Parathyroid adenoma (tissue), 2 donors: ENCODE data around the gene NRG4.
"Not testable (repeated sequence)": the region's sequence is repeated elsewhere in the genome, so short reads cannot be mapped to it uniquely, and the experiment has no call there.

Experiments used
- H2AFZ ChIP-seq: fragments of 300-600 bp; sonication (generic); one replicate; pipeline ENCODE4 v1.7.0; 2017; ENCODE audit warnings: antibody characterized with exemption, mild to moderate bottlenecking
- H3K27ac ChIP-seq: fragments of 300-600 bp; sonication (generic); one replicate; pipeline ENCODE4 v1.7.0; 2017
- H3K27me3 ChIP-seq: fragments of 300-600 bp; sonication (generic); one replicate; pipeline ENCODE4 v1.7.0; 2017; ENCODE audit warnings: low read length; ENCODE audit not compliant: control insufficient read depth, insufficient read depth
- H3K36me3 ChIP-seq: fragments of 300-600 bp; sonication (generic); one replicate; pipeline ENCODE4 v1.7.0; 2017; ENCODE audit warnings: low read length; ENCODE audit not compliant: control insufficient read depth, insufficient read depth
- H3K4me1 ChIP-seq: fragments of 300-600 bp; sonication (generic); one replicate; pipeline ENCODE4 v1.7.0; 2017; ENCODE audit warnings: control low read depth
- H3K4me2 ChIP-seq: fragments of 300-600 bp; sonication (generic); one replicate; pipeline ENCODE4 v1.7.0; 2017; ENCODE audit warnings: low read length
- H3K4me3 ChIP-seq: fragments of 300-600 bp; sonication (generic); one replicate; pipeline ENCODE4 v1.7.0; 2017; ENCODE audit warnings: low read depth, low read length
- H3K79me2 ChIP-seq: fragments of 300-600 bp; sonication (generic); one replicate; pipeline ENCODE4 v1.7.0; 2017; ENCODE audit warnings: control low read depth
- H3K9ac ChIP-seq: fragments of 300-600 bp; sonication (generic); one replicate; pipeline ENCODE4 v1.7.0; 2017; ENCODE audit warnings: mild to moderate bottlenecking
- H3K9me3 ChIP-seq: fragments of 300-600 bp; sonication (generic); one replicate; pipeline ENCODE4 v1.7.0; 2017; ENCODE audit warnings: low read length; ENCODE audit not compliant: control insufficient read depth
- TF ChIP-seq, protein P1 (sequence below): fragments of 300-600 bp; sonication (generic); IDR thresholded peaks from one replicate; pipeline ENCODE4 v1.7.0; 2017; ENCODE audit warnings: antibody characterized with exemption, mild to moderate bottlenecking
- donor health status: primary hyperparathyroidism.

Gene NRG4

DNA sequence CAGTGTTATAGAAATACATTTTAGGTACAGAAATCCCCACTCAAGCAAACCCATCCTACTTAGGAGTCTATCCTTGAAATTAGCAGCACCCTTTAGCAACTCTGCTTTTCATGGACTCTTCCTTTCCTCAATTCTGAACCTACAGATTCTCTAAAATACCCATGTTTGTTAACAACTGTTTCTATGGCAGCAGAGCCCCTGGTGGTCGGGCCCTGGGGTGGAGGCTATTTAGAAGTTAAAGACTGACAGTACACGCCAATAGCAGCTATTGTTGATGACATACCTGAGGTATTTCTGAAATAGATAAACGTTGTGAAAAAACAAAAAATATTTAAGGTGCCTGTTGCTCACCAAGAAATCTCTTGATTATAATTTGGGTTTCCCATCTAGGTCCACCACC, 23.4 kb upstream of the NRG4 start:
- H3K9me3 ChIP-seq: no peaks in the 10 kb centered on the region
- no peak overlapping the region for H3K4me3 ChIP-seq
- no peaks in the 10 kb centered on the region for H3K4me1 ChIP-seq
- H3K27me3 ChIP-seq: no peaks in the 10 kb centered on the region
- H3K4me2 ChIP-seq: no peak overlapping the region
- no peak overlapping the region for H2AFZ ChIP-seq
- TF ChIP-seq, protein P1, sequence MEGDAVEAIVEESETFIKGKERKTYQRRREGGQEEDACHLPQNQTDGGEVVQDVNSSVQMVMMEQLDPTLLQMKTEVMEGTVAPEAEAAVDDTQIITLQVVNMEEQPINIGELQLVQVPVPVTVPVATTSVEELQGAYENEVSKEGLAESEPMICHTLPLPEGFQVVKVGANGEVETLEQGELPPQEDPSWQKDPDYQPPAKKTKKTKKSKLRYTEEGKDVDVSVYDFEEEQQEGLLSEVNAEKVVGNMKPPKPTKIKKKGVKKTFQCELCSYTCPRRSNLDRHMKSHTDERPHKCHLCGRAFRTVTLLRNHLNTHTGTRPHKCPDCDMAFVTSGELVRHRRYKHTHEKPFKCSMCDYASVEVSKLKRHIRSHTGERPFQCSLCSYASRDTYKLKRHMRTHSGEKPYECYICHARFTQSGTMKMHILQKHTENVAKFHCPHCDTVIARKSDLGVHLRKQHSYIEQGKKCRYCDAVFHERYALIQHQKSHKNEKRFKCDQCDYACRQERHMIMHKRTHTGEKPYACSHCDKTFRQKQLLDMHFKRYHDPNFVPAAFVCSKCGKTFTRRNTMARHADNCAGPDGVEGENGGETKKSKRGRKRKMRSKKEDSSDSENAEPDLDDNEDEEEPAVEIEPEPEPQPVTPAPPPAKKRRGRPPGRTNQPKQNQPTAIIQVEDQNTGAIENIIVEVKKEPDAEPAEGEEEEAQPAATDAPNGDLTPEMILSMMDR: no peak
- H3K9ac ChIP-seq: no peak overlapping the region
- H3K27ac ChIP-seq: no peak overlapping the region
- no peaks in the 10 kb centered on the region for H3K79me2 ChIP-seq
- no peaks in the 10 kb centered on the region for H3K36me3 ChIP-seq

DNA sequence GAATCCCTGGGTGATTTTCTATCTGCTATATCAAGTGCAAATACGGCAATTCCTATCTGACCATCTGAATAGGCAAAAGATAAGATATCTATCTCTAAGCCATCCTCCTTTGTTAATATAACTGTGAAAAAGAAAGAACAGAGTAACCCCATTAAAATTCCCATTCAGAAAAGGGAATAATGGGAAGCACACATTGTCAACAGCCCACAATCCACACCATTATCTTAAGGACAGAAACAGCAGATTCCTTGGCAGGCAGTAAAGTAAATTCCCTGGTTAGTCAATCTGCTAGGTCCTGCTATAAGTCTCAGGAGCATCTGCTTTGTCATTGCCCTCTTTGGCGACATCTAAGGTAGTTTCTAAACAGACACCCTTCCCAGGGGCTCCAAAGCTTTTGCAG, 21.9 kb upstream of the NRG4 start:
- no peaks in the 10 kb centered on the region for H3K79me2 ChIP-seq
- no peaks in the 10 kb centered on the region for H3K9me3 ChIP-seq
- H3K27me3 ChIP-seq: no peaks in the 10 kb centered on the region
- H3K9ac ChIP-seq: no peak overlapping the region
- no peak overlapping the region for H3K4me3 ChIP-seq
- no peaks in the 10 kb centered on the region for H3K36me3 ChIP-seq
- TF ChIP-seq, protein P1: no peak
- no peaks in the 10 kb centered on the region for H3K4me1 ChIP-seq
- no peak overlapping the region for H3K27ac ChIP-seq
- no peak overlapping the region for H2AFZ ChIP-seq
- no peak overlapping the region for H3K4me2 ChIP-seq

DNA sequence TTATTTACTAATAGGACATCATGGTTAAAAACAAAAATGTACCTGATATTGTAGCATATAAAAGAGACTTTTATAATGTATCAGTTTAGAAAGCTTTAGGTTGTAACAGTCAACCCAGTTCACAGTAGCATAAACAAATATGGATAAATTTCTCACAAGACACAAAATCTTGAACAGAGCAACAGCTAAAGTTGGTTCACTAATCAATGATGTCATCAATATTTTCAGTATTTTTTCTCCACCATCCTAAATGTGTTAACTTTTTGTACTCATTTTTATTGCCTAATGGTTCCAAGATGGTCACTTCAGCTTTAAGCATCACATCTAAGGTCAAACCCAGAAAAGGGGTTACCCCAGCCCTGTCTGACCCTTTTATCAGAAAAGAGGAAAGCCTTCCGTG, 21.2 kb upstream of the NRG4 start:
- TF ChIP-seq, protein P1: no peak
- no peak overlapping the region for H3K4me2 ChIP-seq
- no peaks in the 10 kb centered on the region for H3K4me1 ChIP-seq
- no peaks in the 10 kb centered on the region for H3K9me3 ChIP-seq
- no peaks in the 10 kb centered on the region for H3K79me2 ChIP-seq
- H3K36me3 ChIP-seq: no peaks in the 10 kb centered on the region
- H2AFZ ChIP-seq: no peak overlapping the region
- no peaks in the 10 kb centered on the region for H3K27me3 ChIP-seq
- H3K4me3 ChIP-seq: no peak overlapping the region
- H3K9ac ChIP-seq: no peak overlapping the region
- H3K27ac ChIP-seq: no peak overlapping the region

DNA sequence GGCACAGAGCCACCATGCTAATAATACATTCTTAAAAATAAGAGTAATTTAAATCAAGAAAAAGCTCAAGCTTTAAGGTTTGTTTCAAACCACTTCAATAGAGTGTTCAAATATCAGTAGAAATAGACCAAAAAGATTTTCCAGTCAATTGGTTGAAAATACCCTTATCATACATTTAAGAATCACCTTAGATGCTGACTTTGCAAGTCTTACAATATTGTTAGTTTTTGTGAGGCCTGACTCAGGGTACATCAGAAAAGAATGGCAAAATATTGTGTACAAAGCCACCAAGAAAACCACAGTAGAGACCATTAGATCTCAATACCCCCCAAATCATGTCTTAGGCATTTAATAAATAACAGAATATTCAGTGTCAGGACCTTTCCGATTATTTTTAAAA, 19.8 kb upstream of the NRG4 start:
- Histone ChIP-seq H3K4me3 (no peak overlapping the region), H3K4me1 (no peaks in the 10 kb centered on the region), H2AFZ (no peak overlapping the region), H3K27me3 (no peaks in the 10 kb centered on the region), H3K27ac (no peak overlapping the region), H3K36me3 (no peaks in the 10 kb centered on the region), H3K4me2 (no peak overlapping the region), H3K79me2 (no peaks in the 10 kb centered on the region), H3K9ac (no peak overlapping the region), H3K9me3 (no peaks in the 10 kb centered on the region)
- TF ChIP-seq, protein P1: no peak

DNA sequence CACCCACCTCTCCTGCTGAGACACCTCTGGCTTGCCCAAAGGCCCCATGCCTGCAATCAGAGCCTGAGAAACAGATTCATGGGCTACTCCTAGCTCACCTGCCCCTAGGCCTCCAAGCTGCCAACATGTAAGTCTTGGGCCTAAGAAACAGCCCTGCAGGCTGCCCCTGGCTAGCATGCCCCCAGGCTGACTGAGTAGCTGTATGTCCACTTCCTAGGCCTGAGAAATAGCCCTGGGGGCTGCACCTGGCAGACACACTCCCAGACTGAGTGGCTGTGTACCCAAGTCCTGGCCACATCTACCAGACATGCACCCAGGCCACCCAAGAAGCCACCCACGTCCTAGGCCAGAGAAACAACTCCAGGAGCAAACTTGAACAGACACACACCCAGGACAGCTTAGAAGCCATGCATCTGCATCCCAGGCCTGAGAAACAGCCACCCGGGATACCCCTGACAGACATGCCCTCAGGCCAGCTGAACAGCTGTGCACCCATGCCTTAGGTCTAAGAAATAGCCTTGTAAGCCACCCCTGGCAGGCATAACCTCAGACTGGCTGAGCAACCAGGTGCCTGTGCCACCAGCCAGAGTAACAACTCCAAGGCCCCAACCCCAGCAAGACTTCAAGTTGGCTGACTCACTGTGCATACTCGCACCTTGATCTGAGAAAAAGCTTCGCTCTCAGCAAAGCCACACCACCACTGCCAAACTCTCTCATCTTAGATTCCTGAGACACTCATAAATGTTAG, 12.0 kb upstream of the NRG4 start:
- no peaks in the 10 kb centered on the region for H3K79me2 ChIP-seq
- no peaks in the 10 kb centered on the region for H3K36me3 ChIP-seq
- TF ChIP-seq, protein P1: no peak
- H2AFZ ChIP-seq: no peak overlapping the region
- no peak overlapping the region for H3K27ac ChIP-seq
- H3K4me3 ChIP-seq: no peak overlapping the region
- H3K27me3 ChIP-seq: no peaks in the 10 kb centered on the region
- H3K9ac ChIP-seq: no peak overlapping the region
- no peak overlapping the region for H3K4me2 ChIP-seq
- no peaks in the 10 kb centered on the region for H3K4me1 ChIP-seq
- H3K9me3 ChIP-seq: no peaks in the 10 kb centered on the region

DNA sequence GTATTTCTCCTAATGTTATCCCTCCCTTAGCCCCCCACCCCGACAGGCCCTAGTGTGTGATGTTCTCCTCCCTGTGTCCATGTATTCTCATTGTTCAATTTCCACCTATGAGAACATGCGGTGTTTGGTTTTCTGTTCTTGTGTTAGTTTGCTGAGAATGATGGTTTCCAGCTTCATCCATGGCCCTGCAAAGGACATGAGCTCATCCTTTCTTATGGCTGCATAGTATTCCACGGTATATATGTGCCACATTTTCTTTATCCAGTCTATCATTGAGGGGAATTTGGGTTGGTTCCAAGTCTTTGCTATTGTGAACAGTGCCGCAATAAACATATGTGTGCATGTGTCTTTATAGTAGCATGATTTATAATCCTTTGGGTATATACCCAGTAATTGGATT, 1.2 kb upstream of the NRG4 start:
- H2AFZ ChIP-seq, H3K4me2 ChIP-seq, H3K4me1 ChIP-seq, H3K9me3 ChIP-seq, H3K36me3 ChIP-seq, H3K9ac ChIP-seq, H3K4me3 ChIP-seq, H3K27ac ChIP-seq, H3K79me2 ChIP-seq, H3K27me3 ChIP-seq: not testable (repeated sequence)
